HepG2 (cell line): ENCODE measurements around the gene FABP2. TPM values are rescaled to one million over a fixed set of nuclear protein-coding genes. Genes with fewer than 3 reads are reported as not detected.

Source experiments
- ERF ChIP-seq: IDR thresholded peaks from 2 replicates; pipeline ENCODE4 v1.6.1; 2018; ENCODE audit warnings: missing biosample characterization, missing genetic modification reagents
- FOXA3 ChIP-seq: IDR thresholded peaks from 2 replicates; pipeline ENCODE4 v1.6.1; 2016; ENCODE audit warnings: missing genetic modification reagents, missing compliant biosample characterization
- GATAD2A ChIP-seq: IDR thresholded peaks from 2 replicates; pipeline ENCODE4 v1.6.1; 2016
- KMT2A ChIP-seq: sonication (generic); formaldehyde crosslinking; IDR thresholded peaks from 2 replicates; pipeline ENCODE4 v1.4.0; 2020; ENCODE audit warnings: missing genetic modification reagents
- MAX ChIP-seq: IDR thresholded peaks from 2 replicates; pipeline ENCODE4 v1.6.1; 2012; ENCODE audit warnings: inconsistent platforms
- NFE2L1 ChIP-seq: sonication (generic); formaldehyde crosslinking; IDR thresholded peaks from 2 replicates; pipeline ENCODE4 v1.4.0; 2020; ENCODE audit warnings: missing genetic modification reagents, mild to moderate bottlenecking, borderline replicate concordance
- PAXIP1 ChIP-seq: sonication (generic); formaldehyde crosslinking; conservative IDR thresholded peaks from 2 replicates; pipeline ENCODE4 v1.4.0; 2020; ENCODE audit warnings: mild to moderate bottlenecking, missing genetic modification reagents, moderate library complexity
- RARA ChIP-seq: IDR thresholded peaks from 2 replicates; pipeline ENCODE4 v1.6.1; 2016; ENCODE audit warnings: missing genetic modification reagents, missing compliant biosample characterization
- SP2 ChIP-seq: sonication (generic); formaldehyde crosslinking; IDR thresholded peaks from 2 replicates; pipeline ENCODE4 v1.5.1; 2020; ENCODE audit warnings: mild to moderate bottlenecking, missing genetic modification reagents
- TIGD3 ChIP-seq: sonication (generic); formaldehyde crosslinking; IDR thresholded peaks from 2 replicates; pipeline ENCODE4 v1.5.1; 2020; ENCODE audit warnings: mild to moderate bottlenecking, missing genetic modification reagents, borderline replicate concordance
- ZFP37 ChIP-seq: sonication (generic); formaldehyde crosslinking; IDR thresholded peaks from 2 replicates; pipeline ENCODE4 v1.4.0; 2020; ENCODE audit warnings: missing genetic modification reagents, borderline replicate concordance
- ZGPAT ChIP-seq: IDR thresholded peaks from 2 replicates; pipeline ENCODE4 v1.6.1; 2016; ENCODE audit warnings: mild to moderate bottlenecking
- ZNF280D ChIP-seq: sonication (generic); formaldehyde crosslinking; IDR thresholded peaks from 2 replicates; pipeline ENCODE4 v1.5.1; 2020; ENCODE audit warnings: mild to moderate bottlenecking, missing genetic modification reagents
- ZNF362 ChIP-seq: sonication (generic); formaldehyde crosslinking; IDR thresholded peaks from 2 replicates; pipeline ENCODE4 v1.4.0; 2020; ENCODE audit warnings: missing genetic modification reagents, mild to moderate bottlenecking, borderline replicate concordance
- ZNF430 ChIP-seq: sonication (generic); formaldehyde crosslinking; IDR thresholded peaks from 2 replicates; pipeline ENCODE4 v1.9.0; 2021; ENCODE audit warnings: mild to moderate bottlenecking, missing genetic modification reagents
- ZNF441 ChIP-seq: sonication (generic); formaldehyde crosslinking; IDR thresholded peaks from 2 replicates; pipeline ENCODE4 v1.7.0; 2021; ENCODE audit warnings: missing genetic modification reagents, borderline replicate concordance
- ZSCAN9 ChIP-seq: IDR thresholded peaks from 2 replicates; pipeline ENCODE4 v1.6.1; 2016; ENCODE audit warnings: borderline replicate concordance
- ZZZ3 ChIP-seq: sonication (generic); formaldehyde crosslinking; IDR thresholded peaks from 2 replicates; pipeline ENCODE4 v1.4.0; 2020; ENCODE audit warnings: missing genetic modification reagents, mild to moderate bottlenecking, borderline replicate concordance
- polyA plus RNA-seq, 8 experiments: library from polyadenylated mRNA; depleted of rRNA in 3 of 8; stranded (reverse) in 7 of 8; unstranded in 1 of 8; fragments of >200 nt; fragmentation: Illumina TruSeq in 4 of 8; extraction: Trizol in 4 of 8; gene quantifications; 2 replicates each; pipeline versions ENCODE4 v1.2.1 to v1.2.3, GENCODE V29; 2011 to 2016; ENCODE audit warnings: low read depth in 4 of 8, missing spikeins in 1 of 8, mixed read lengths in 1 of 8; ENCODE audit not compliant: insufficient read depth in 1 of 8
- total RNA-seq, 5 experiments: library from RNA; depleted of rRNA; stranded (reverse); fragments of >200 nt; fragmentation: Illumina TruSeq; extraction: Trizol; gene quantifications; 2 replicates each; pipeline ENCODE4 v1.2.3, GENCODE V29; 2016; ENCODE audit warnings: low read depth in 1 of 5

The FABP2 gene
- total and polyA plus RNA-seq, 2 of the 13 experiments (the other 11 are each of a cell fraction or from before 2014, with no cell fraction given): 0.78 to 1.2 TPM

- TF ChIP-seq ZGPAT (CRISPR knock-in tag) (0 out of 2 replicates have a peak, but pooled peaks have one; percentile 24), ZFP37 (CRISPR knock-in tag) (0 out of 2 replicates have a peak, but pooled peaks have one; percentile 50), PAXIP1 (CRISPR knock-in tag) (0 out of 2 replicates have a peak, but pooled peaks have one; percentile 16), KMT2A (CRISPR knock-in tag) (no peak), ZSCAN9 (CRISPR knock-in tag) (0 out of 2 replicates have a peak, but pooled peaks have one; percentile 46), ZZZ3 (CRISPR knock-in tag) (no peak), ZNF441 (0 out of 2 replicates have a peak, but pooled peaks have one; percentile 67), ERF (CRISPR knock-in tag) (peak; percentile 68), MAX (peak; percentile 86), ZNF362 (CRISPR knock-in tag) (no peak), SP2 (CRISPR knock-in tag) (no peak), RARA (CRISPR knock-in tag) (peak; percentile 37; the same call in 1 of the 2 replicates), TIGD3 (no peak), ZNF280D (CRISPR knock-in tag) (0 out of 2 replicates have a peak, but pooled peaks have one; percentile 27), FOXA3 (peak; percentile 59), ZNF430 (CRISPR knock-in tag) (peak; percentile 79; the same call in 1 of the 2 replicates), GATAD2A (0 out of 2 replicates have a peak, but pooled peaks have one; percentile 16), NFE2L1 (no peak)
These were observed 19.7 kb downstream of the FABP2 start (continued) for GRCh38 chr4:119302073-119302832.
